Measurements from ENCODE around the gene CTSL. TPM values are rescaled to one million over a fixed set of nuclear protein-coding genes. Genes with fewer than 3 reads are reported as not detected.

Gene CTSL
- total and polyA plus RNA-seq, 2 of the 13 experiments (the other 11 are each of a cell fraction or from before 2014, with no cell fraction given): 78.1 to 113 TPM

DNA sequence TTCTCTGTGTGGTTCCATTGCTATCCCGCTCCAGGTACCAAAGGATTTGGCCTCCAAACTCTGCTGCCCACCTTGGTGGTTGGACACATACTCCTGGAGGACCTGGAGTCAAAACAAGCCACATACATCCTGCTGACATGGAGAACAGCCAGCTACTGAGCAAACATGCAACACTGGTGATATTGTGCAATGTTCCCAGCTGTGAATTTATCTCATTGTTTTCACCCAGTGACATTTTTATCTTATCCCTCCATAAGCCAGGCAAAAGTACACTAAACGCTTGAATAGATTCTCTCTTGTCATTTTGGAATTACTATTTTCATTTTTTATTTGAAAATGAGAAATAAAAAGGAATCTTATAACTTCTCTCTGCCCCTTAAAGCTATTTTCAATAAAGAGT lies 11.1 kb upstream of the CTSL start (continued):
- TF ChIP-seq SMAD3 (CRISPR knock-in tag; IDR thresholded peaks at IDR 0.05) (0 out of 2 replicates have a peak, but pooled peaks have one; percentile 34), SNAPC2 (CRISPR knock-in tag; IDR thresholded peaks at IDR 0.05) (no peak), SMAD9 (CRISPR knock-in tag; IDR thresholded peaks at IDR 0.05) (no peak), CREM (IDR thresholded peaks at IDR 0.05) (peak; percentile 23; the same call in 1 of the 2 replicates), CREM (CRISPR knock-in tag; IDR thresholded peaks at IDR 0.05) (no peak), ZBTB8A (CRISPR knock-in tag; IDR thresholded peaks at IDR 0.05; ENCODE audit: borderline replicate concordance, low read depth) (no peak), HDAC2 (CRISPR knock-in tag; IDR thresholded peaks at IDR 0.05) (peak; percentile 79), THAP11 (CRISPR knock-in tag; IDR thresholded peaks at IDR 0.05) (peak; percentile 47; the same call in 1 of the 2 replicates), RFXAP (CRISPR knock-in tag; IDR thresholded peaks at IDR 0.05; ENCODE audit: borderline replicate concordance) (no peak), FOSL2 (CRISPR knock-in tag; IDR thresholded peaks at IDR 0.05) (peak; percentile 69), IKZF1 (IDR thresholded peaks at IDR 0.05) (no peak), DMAP1 (CRISPR knock-in tag; IDR thresholded peaks at IDR 0.05) (no peak), SMAD1 (CRISPR knock-in tag; IDR thresholded peaks at IDR 0.05; ENCODE audit: borderline replicate concordance, low read depth) (no peak), NR2F6 (IDR thresholded peaks at IDR 0.05) (peak; percentile 38; the same call in 1 of the 2 replicates), NR2F6 (CRISPR knock-in tag; IDR thresholded peaks at IDR 0.05) (peak; percentile 41; the same call in 1 of the 2 replicates)
- TF ChIP-seq, protein P1, sequence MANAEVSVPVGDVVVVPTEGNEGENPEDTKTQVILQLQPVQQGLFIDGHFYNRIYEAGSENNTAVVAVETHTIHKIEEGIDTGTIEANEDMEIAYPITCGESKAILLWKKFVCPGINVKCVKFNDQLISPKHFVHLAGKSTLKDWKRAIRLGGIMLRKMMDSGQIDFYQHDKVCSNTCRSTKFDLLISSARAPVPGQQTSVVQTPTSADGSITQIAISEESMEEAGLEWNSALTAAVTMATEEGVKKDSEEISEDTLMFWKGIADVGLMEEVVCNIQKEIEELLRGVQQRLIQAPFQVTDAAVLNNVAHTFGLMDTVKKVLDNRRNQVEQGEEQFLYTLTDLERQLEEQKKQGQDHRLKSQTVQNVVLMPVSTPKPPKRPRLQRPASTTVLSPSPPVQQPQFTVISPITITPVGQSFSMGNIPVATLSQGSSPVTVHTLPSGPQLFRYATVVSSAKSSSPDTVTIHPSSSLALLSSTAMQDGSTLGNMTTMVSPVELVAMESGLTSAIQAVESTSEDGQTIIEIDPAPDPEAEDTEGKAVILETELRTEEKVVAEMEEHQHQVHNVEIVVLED (CRISPR knock-in tag; IDR thresholded peaks at IDR 0.05; ENCODE audit: borderline replicate concordance): no peak
- TF ChIP-seq, protein P2, sequence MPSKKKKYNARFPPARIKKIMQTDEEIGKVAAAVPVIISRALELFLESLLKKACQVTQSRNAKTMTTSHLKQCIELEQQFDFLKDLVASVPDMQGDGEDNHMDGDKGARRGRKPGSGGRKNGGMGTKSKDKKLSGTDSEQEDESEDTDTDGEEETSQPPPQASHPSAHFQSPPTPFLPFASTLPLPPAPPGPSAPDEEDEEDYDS (CRISPR knock-in tag; IDR thresholded peaks at IDR 0.05): no peak
- TF ChIP-seq, protein P3, sequence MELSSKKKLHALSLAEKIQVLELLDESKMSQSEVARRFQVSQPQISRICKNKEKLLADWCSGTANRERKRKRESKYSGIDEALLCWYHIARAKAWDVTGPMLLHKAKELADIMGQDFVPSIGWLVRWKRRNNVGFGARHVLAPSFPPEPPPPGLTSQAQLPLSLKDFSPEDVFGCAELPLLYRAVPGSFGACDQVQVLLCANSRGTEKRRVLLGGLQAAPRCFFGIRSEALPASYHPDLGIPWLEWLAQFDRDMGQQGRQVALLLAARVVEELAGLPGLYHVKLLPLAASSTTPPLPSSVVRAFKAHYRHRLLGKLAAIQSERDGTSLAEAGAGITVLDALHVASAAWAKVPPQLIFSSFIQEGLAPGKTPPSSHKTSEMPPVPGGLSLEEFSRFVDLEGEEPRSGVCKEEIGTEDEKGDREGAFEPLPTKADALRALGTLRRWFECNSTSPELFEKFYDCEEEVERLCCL (CRISPR knock-in tag; IDR thresholded peaks at IDR 0.05; ENCODE audit: borderline replicate concordance): no peak
- TF ChIP-seq, protein P4, sequence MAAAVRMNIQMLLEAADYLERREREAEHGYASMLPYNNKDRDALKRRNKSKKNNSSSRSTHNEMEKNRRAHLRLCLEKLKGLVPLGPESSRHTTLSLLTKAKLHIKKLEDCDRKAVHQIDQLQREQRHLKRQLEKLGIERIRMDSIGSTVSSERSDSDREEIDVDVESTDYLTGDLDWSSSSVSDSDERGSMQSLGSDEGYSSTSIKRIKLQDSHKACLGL (CRISPR knock-in tag; IDR thresholded peaks at IDR 0.05): no peak
- TF ChIP-seq, protein P5, sequence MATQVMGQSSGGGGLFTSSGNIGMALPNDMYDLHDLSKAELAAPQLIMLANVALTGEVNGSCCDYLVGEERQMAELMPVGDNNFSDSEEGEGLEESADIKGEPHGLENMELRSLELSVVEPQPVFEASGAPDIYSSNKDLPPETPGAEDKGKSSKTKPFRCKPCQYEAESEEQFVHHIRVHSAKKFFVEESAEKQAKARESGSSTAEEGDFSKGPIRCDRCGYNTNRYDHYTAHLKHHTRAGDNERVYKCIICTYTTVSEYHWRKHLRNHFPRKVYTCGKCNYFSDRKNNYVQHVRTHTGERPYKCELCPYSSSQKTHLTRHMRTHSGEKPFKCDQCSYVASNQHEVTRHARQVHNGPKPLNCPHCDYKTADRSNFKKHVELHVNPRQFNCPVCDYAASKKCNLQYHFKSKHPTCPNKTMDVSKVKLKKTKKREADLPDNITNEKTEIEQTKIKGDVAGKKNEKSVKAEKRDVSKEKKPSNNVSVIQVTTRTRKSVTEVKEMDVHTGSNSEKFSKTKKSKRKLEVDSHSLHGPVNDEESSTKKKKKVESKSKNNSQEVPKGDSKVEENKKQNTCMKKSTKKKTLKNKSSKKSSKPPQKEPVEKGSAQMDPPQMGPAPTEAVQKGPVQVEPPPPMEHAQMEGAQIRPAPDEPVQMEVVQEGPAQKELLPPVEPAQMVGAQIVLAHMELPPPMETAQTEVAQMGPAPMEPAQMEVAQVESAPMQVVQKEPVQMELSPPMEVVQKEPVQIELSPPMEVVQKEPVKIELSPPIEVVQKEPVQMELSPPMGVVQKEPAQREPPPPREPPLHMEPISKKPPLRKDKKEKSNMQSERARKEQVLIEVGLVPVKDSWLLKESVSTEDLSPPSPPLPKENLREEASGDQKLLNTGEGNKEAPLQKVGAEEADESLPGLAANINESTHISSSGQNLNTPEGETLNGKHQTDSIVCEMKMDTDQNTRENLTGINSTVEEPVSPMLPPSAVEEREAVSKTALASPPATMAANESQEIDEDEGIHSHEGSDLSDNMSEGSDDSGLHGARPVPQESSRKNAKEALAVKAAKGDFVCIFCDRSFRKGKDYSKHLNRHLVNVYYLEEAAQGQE (IDR thresholded peaks at IDR 0.05; ENCODE audit: borderline replicate concordance in 1 of 2, low read depth in 1 of 2, low read length in 2 of 2): no peak
- TF ChIP-seq, protein P6, sequence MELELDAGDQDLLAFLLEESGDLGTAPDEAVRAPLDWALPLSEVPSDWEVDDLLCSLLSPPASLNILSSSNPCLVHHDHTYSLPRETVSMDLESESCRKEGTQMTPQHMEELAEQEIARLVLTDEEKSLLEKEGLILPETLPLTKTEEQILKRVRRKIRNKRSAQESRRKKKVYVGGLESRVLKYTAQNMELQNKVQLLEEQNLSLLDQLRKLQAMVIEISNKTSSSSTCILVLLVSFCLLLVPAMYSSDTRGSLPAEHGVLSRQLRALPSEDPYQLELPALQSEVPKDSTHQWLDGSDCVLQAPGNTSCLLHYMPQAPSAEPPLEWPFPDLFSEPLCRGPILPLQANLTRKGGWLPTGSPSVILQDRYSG (CRISPR knock-in tag; IDR thresholded peaks at IDR 0.05): no peak
